HG02623 (cell line): Measurements from ENCODE around the gene UBA52.
"Not testable (repeated sequence)": the region's sequence is repeated elsewhere in the genome, so short reads cannot be mapped to it uniquely, and the experiment has no call there.

ENCODE experiments used
- ATAC-seq: cut with Tn5 transposase; IDR thresholded peaks from one replicate; pipeline ENCODE4 v1.9.1; 2021; ENCODE audit warnings: moderate library complexity; ENCODE audit not compliant: unreplicated experiment

The UBA52 gene

DNA sequence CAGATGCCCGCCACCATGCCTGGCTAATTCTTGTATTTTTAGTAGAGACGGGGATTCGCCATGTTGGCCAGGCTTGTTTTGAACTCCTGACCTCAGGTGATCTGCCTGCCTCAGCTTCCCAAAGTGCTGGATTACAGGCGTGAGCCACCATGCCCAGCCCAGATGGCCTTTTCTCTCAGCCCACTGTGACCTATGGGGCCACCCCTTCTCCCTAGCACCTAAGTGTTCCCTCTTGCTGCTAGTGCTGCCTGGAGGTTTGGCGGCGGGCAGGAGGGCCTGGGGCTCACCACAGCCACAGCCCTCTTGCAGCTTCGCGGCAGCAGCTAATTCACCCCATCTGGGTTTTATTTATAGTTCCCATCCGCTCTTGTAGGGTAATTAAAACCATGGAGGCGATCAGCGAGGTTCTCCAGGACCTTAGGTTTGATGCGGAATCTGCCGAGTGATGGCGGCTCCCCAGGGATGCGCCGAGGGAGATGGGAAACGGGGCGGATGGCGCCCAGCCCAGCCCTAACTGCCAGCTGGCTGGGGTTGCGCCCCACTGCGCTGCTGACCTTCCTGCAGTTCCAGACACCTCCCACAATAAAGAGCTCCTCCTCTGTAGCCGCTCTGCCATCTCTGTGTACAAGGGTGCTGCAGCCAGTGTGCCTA, 20.2 kb downstream of the UBA52 start:
- ATAC-seq: no peak

DNA sequence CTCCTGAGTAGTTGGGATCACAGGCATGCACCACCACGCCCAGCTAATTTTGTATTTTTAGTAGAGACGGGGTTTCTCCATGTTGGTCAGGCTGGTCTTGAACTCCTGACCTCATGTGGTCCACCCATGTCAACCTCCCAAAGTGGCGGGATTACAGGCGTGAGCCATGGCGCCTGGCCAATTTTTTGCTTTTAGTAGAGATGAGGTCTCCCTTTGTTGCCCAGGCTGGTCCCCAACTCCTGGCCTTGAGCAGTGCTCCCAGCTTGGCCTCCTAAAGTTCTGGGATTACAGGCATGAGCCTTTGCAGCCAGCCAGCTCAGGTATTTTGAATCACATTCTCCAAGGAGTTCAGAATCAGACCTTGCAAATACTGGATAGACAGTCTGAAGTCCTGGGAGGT, 21.1 kb downstream of the UBA52 start:
- not testable (repeated sequence) for ATAC-seq

GRCh38 chr19:18593367-18594095, 21.9 kb downstream of the UBA52 start:
- no peak for ATAC-seq

DNA sequence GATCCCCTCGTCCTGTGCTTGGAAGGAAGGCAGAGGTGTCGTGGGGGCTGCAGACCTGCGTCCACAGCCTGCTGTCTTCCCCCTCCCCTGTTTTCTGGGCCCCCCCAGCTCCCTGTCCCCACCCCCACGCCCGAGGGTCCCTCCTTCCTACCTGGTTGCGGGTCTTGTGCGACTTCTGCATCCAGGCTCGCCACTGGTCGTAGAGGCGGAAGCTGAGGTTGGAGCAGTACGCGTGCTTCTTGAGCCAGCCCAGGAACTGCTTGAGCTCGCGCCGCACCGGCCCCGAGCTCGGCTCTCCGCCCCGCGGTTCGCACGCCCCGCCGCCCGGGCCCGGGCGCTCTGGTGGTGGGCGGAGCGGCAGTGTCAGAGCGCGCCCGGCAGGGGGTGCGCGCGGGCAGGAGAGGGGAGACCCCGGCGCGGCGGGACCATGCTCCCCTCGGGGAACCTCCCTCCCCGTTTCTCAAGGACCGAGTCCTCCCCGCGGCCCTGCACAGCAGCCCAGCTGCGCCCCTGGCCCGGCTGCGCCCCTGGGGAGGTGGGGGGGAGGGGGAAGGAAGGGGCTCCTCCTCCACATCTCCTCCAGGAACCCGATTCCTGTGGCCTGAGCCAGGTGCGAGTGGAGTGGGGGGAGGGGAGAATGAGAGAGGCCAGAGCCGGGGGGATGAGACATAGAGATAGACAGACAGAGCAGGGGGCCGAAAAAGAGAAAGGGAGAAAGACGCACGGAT, 22.6 kb downstream of the UBA52 start:
- no peak for ATAC-seq

DNA sequence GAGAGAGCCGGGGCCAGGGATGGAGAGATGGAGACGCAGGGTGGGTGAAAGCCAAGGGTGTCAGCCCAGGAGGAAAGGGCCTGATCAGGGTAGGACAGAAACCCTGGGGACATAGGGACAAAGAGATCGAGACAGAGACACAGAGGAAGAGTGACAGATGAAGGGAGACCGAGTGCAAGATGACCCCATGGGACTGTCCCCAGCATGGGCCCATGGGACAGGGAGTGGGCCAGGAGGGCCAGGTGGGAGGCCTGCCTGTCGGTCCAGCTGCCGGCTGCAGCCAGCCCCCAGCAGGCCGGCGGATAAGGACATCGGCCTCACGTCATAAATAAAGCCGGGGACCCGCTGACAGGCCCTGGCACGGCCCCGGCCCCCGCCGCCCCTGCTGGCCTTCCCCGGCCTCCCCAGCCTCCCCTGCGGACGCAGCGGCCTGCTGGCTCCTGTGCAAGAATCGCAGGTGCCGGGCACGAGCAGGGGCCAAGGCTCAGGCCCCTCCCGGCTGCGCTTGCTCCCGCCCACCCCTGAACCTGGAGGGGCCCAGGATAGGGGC, 23.2 kb downstream of the UBA52 start:
- no peak for ATAC-seq

DNA sequence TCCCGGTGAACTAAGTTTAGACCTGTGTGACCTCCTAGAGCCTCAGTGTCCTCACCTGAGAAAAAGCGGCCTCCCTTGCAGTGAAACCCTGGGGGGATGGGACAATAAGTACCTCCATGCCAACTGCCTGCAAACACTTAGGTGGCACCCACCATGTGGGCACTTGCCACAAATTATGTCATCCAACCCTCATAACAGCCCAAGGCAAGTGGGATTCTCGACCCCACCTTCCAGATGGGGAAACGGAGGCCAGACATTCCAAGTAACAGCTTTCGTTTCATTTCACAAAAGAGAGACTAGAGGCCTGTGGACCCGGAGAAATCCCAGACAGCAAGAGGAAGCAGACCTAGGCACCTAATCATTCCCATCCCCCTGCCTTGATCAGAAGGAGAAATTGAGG, 23.8 kb downstream of the UBA52 start:
- no peak for ATAC-seq

GRCh38 chr19:18596752-18597157, 25.1 kb downstream of the UBA52 start:
- no peak for ATAC-seq

DNA sequence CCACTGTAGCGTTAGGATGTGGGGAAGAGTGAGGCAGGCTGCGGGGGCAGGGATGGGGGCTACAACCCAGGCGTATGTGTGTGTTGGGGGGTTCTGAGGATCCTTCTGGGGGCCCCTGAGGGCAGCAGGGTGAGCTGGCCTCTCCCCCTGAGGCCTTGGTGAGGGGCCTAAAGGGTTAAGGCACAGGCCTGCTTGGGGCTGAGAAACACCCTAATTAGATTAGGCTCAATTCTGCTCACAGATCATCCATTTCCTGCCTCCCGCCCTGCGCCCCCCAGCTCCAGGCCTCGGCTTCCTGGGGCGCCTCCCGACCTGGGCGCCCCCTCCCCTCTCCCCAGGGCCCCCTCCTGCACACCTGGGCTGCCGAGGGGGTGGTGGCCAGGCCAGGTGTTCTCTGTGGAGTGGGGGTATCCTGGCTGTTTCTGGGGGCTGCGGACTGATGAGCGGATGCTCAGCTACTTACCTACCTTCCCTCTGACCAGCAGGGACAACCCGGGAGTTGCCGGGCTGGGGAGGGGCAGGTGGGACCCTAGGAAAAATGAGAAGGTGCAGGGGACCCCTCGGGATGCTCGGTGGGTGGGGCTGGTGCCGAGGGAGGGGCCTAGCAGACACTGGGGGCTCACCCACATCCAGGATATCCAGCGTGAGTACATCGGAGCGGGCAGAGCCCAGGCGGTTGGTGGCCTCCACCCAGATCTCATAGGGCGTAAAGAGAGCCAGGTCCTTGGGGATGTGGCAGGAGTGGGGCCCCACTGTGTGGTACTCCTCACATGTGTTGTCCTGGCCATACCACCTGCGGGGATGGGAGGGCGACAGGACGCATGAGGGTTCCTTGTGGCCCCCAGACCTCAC, 26.4 kb downstream of the UBA52 start:
- no peak for ATAC-seq

- no peak for ATAC-seq
These were observed 27.8 kb downstream of the UBA52 start for GRCh38 chr19:18599485-18599884.

DNA sequence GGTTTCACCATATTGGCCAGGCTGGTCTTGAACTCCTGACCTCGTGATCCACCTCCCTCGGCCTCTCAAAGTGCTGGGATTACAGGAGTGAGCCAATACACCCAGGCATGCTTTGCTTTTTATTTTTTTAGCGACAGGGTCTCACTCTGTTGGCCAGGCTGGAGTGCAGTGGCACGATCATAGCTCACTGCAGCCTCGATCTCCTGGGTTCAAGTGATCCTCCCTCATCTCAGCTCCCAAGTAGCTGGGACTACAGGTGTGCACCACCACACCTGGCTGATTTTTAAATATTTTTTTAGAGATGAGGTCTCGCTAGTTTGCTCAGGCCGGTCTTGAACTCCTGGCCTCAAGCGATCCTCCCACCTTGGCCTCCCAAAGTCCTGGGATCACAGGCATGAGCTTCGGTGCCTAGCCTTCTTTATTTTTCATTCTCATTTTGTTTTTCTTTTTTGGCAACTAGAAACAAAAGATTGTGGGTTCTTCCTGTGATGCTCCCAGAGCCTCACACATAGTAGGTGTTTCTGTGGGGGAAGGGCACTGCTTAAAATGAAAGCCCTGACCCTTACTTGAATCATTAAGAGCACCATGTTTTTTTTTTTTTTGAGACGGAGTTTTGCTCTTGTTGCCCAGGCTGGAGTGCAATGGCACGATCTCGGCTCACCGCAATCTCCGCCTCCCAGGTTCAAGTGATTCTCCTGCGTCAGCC, 29.2 kb downstream of the UBA52 start:
- ATAC-seq: not testable (repeated sequence)

- no peak for ATAC-seq
These were observed 30.2 kb downstream of the UBA52 start for GRCh38 chr19:18601875-18602274.

- ATAC-seq: no peak
These were observed 31.7 kb downstream of the UBA52 start for GRCh38 chr19:18603255-18603957.

GRCh38 chr19:18603958-18604819, 32.5 kb downstream of the UBA52 start:
- ATAC-seq: no peak

GRCh38 chr19:18604820-18605159, 33.1 kb downstream of the UBA52 start:
- ATAC-seq: no peak

- no peak for ATAC-seq
These were observed 33.5 kb downstream of the UBA52 start for GRCh38 chr19:18605196-18605545.

- no peak for ATAC-seq
These were observed 34.1 kb downstream of the UBA52 start for GRCh38 chr19:18605546-18606280.

GRCh38 chr19:18606281-18607225, 34.9 kb downstream of the UBA52 start, which contains the start of gene CRLF1:
Gene CRLF1 (minus strand): TSS chr19:18606799. CDS start chr19:18606656, 143 bp downstream.
- ATAC-seq: no peak
